IMR-90 (cell line): Measurements from ENCODE around the gene COG1. TPM values are rescaled to one million over a fixed set of nuclear protein-coding genes. Genes with fewer than 3 reads are reported as not detected.

Source experiments
- ATAC-seq: fragments of 200-7000 bp; cut with Tn5 transposase; 2 replicates; pipeline ENCODE4 v1.9.1; 2020; ENCODE audit warnings: low read depth, mild to moderate bottlenecking, moderate library complexity
- BruUV-seq: library from RNA; stranded (reverse); fragments of 400-500 nt; replicated peaks from 2 replicates; lab custom pipeline; 2021; lab: Mats Ljungman, UMichigan
- CTCF ChIA-PET: fragments of 300-600 bp; formaldehyde crosslinking; extraction: SDS; loops from one replicate; lab custom pipeline; 2021; ENCODE audit warnings: antibody characterized with exemption; lab: Yijun Ruan, JAX
- POLR2A ChIA-PET: fragments of 300-600 bp; sonication (Branson Sonifier 250); formaldehyde crosslinking; loops from one replicate; lab custom pipeline; 2022; ENCODE audit warnings: antibody characterized with exemption; ENCODE audit not compliant: unreplicated experiment; lab: Charles Lee
- DNase-seq: peaks from one replicate; pipeline ENCODE4 v3.0.0; 2013
- H2AFZ ChIP-seq: replicated peaks from 2 replicates; pipeline ENCODE3; 2013; ENCODE audit warnings: low read length, mild to moderate bottlenecking; ENCODE audit not compliant: poor library complexity
- H2AK5ac ChIP-seq: 2 replicates; pipeline ENCODE4 v1.6.1; 2013; ENCODE audit warnings: low read depth, low read length, inconsistent platforms
- H2AK9ac ChIP-seq: replicated peaks from 2 replicates; pipeline ENCODE3; 2013; ENCODE audit warnings: mild to moderate bottlenecking, low read depth, low read length, moderate library complexity; ENCODE audit not compliant: poor library complexity
- H2BK120ac ChIP-seq: 2 replicates; pipeline ENCODE4 v1.6.1; 2013; ENCODE audit warnings: low read depth, low read length, inconsistent platforms
- H2BK15ac ChIP-seq: 3 replicates; pipeline ENCODE4 v1.6.1; 2013; ENCODE audit warnings: low read depth, low read length, inconsistent platforms
- H2BK20ac ChIP-seq: 2 replicates; pipeline ENCODE4 v1.6.1; 2013; ENCODE audit warnings: low read depth, mild to moderate bottlenecking, inconsistent platforms, low read length, moderate library complexity
- H2BK5ac ChIP-seq: 2 replicates; pipeline ENCODE4 v1.6.1; 2013; ENCODE audit warnings: mild to moderate bottlenecking, low read depth, low read length, inconsistent platforms; ENCODE audit not compliant: poor library complexity, severe bottlenecking
- H3K14ac ChIP-seq: replicated peaks from 2 replicates; pipeline ENCODE4 v1.6.1; 2013; ENCODE audit warnings: low read depth, low read length, inconsistent platforms
- H3K18ac ChIP-seq: 2 replicates; pipeline ENCODE4 v1.6.1; 2013; ENCODE audit warnings: low read depth, low read length, control low read depth
- H3K23ac ChIP-seq: 2 replicates; pipeline ENCODE4 v1.6.1; 2013; ENCODE audit warnings: low read depth, low read length, inconsistent platforms
- H3K27ac ChIP-seq: 2 replicates; pipeline ENCODE4 v1.5.1; 2013; ENCODE audit warnings: mild to moderate bottlenecking, control low read depth, low read length; ENCODE audit not compliant: insufficient read depth
- H3K27me3 ChIP-seq: 2 replicates; pipeline ENCODE4 v1.6.1; 2013; ENCODE audit warnings: low read length; ENCODE audit not compliant: control insufficient read depth, insufficient read depth
- H3K36me3 ChIP-seq: 2 replicates; pipeline ENCODE4 v1.6.1; 2013; ENCODE audit warnings: low read length, mixed read lengths; ENCODE audit not compliant: control insufficient read depth, insufficient read depth
- H3K4ac ChIP-seq: 2 replicates; pipeline ENCODE4 v1.6.1; 2013; ENCODE audit warnings: low read depth, low read length, inconsistent platforms
- H3K4me1 ChIP-seq: 2 replicates; pipeline ENCODE4 v1.6.1; 2013; ENCODE audit warnings: low read length, mixed read lengths; ENCODE audit not compliant: control insufficient read depth, insufficient read depth
- H3K4me2 ChIP-seq: 2 replicates; pipeline ENCODE4 v1.6.1; 2013; ENCODE audit warnings: low read depth, mild to moderate bottlenecking, control low read depth, low read length, moderate library complexity
- H3K4me3 ChIP-seq: 2 replicates; pipeline ENCODE4 v1.5.1; 2013; ENCODE audit warnings: low read depth, mild to moderate bottlenecking, control low read depth, low read length, moderate library complexity; ENCODE audit not compliant: insufficient read depth
- H3K56ac ChIP-seq: 2 replicates; pipeline ENCODE4 v1.6.1; 2013; ENCODE audit warnings: low read length, inconsistent platforms; ENCODE audit not compliant: insufficient read depth; ENCODE audit errors: extremely low read depth
- H3K79me1 ChIP-seq, 2 experiments: 2 replicates each; pipeline ENCODE4 v1.6.1; 2013; ENCODE audit warnings: low read length in 2 of 2, inconsistent platforms in 1 of 2, low read depth in 1 of 2
- H3K9ac ChIP-seq: 2 replicates; pipeline ENCODE4 v1.6.1; 2013; ENCODE audit warnings: low read depth, low read length, control low read depth
- H3K9me1 ChIP-seq: 2 replicates; pipeline ENCODE4 v1.6.1; 2013; ENCODE audit warnings: low read length, inconsistent platforms; ENCODE audit not compliant: insufficient read depth
- H3K9me3 ChIP-seq: 2 replicates; pipeline ENCODE4 v1.6.1; 2013; ENCODE audit warnings: low read length; ENCODE audit not compliant: control insufficient read depth, insufficient read depth
- H4K20me1 ChIP-seq: 2 replicates; pipeline ENCODE4 v1.6.1; 2013; ENCODE audit warnings: low read length, inconsistent platforms; ENCODE audit not compliant: insufficient read depth
- H4K5ac ChIP-seq: 2 replicates; pipeline ENCODE4 v1.6.1; 2013; ENCODE audit warnings: mild to moderate bottlenecking, low read depth, low read length, control low read depth
- H4K8ac ChIP-seq, 2 experiments: 2 replicates each; pipeline ENCODE4 v1.6.1; 2013; ENCODE audit warnings: low read depth in 2 of 2, low read length in 2 of 2, control low read depth in 1 of 2, inconsistent platforms in 1 of 2
- H4K91ac ChIP-seq: 2 replicates; pipeline ENCODE4 v1.6.1; 2013; ENCODE audit warnings: low read depth, low read length, inconsistent platforms; ENCODE audit not compliant: insufficient read depth
- CEBPB ChIP-seq: IDR thresholded peaks from 2 replicates; pipeline ENCODE4 v1.6.1; 2012; ENCODE audit warnings: low read depth, low read length, improper control_type of control experiment
- CHD1 ChIP-seq: IDR thresholded peaks from 2 replicates; pipeline ENCODE4 v1.6.1; 2012; ENCODE audit warnings: low read depth, low read length, improper control_type of control experiment
- FOS ChIP-seq: fragments of 150-350 bp; IDR thresholded peaks from 2 replicates; pipeline ENCODE4 v1.6.1; 2016; ENCODE audit warnings: low read depth, low read length
- MAFK ChIP-seq: IDR thresholded peaks from 2 replicates; pipeline ENCODE4 v1.6.1; 2012; ENCODE audit warnings: low read depth, low read length, improper control_type of control experiment
- MAZ ChIP-seq: IDR thresholded peaks from 2 replicates; pipeline ENCODE4 v1.6.1; 2012; ENCODE audit warnings: low read depth, mild to moderate bottlenecking, low read length, improper control_type of control experiment, moderate library complexity, borderline replicate concordance
- MXI1 ChIP-seq: IDR thresholded peaks from 2 replicates; pipeline ENCODE4 v1.6.1; 2012; ENCODE audit warnings: low read depth, mild to moderate bottlenecking, low read length, moderate library complexity, borderline replicate concordance
- NFE2L2 ChIP-seq: fragments of 150-350 bp; IDR thresholded peaks from 2 replicates; pipeline ENCODE4 v1.6.1; 2016; ENCODE audit warnings: low read depth, mild to moderate bottlenecking, low read length
- POLR2A ChIP-seq: IDR thresholded peaks from 2 replicates; pipeline ENCODE4 v1.6.1; 2012; ENCODE audit warnings: mild to moderate bottlenecking, low read depth, low read length
- RAD21 ChIP-seq: IDR thresholded peaks from 2 replicates; pipeline ENCODE4 v1.6.1; 2012; ENCODE audit warnings: low read length, improper control_type of control experiment
- RCOR1 ChIP-seq: IDR thresholded peaks from 2 replicates; pipeline ENCODE4 v1.6.1; 2012; ENCODE audit warnings: mild to moderate bottlenecking, low read length, improper control_type of control experiment; ENCODE audit not compliant: insufficient replicate concordance
- RFX5 ChIP-seq: IDR thresholded peaks from 2 replicates; pipeline ENCODE4 v1.8.0; 2012; ENCODE audit warnings: low read depth, mild to moderate bottlenecking, low read length, moderate library complexity
- SMC3 ChIP-seq: fragments of 150-350 bp; IDR thresholded peaks from 2 replicates; pipeline ENCODE4 v1.6.1; 2016; ENCODE audit warnings: low read depth, mild to moderate bottlenecking, antibody characterized with exemption, low read length, moderate library complexity
- WGBS, 2 experiments: methylation state at CpG; one replicate each; pipeline versions ENCODE4 v1.1.5 to v1.1.7; 2013; ENCODE audit warnings: missing lambda C conversion rate in 2 of 2; ENCODE audit not compliant: insufficient read length in 1 of 2; ENCODE audit errors: extremely low coverage in 2 of 2; 5-methylcytosine and 5-hydroxymethylcytosine counted together
- dilution Hi-C: fragments of 300-500 bp; cut with HindIII; formaldehyde crosslinking; loops from one replicate; pipeline ENCODE4 v1.14.3; 2018; ENCODE audit warnings: low sequenced_read_pairs; ENCODE audit not compliant: unreplicated experiment
- in situ Hi-C: fragments of 300-500 bp; cut with MboI; formaldehyde crosslinking; loops from 3 replicates; pipeline ENCODE4 v1.14.3; 2019; ENCODE audit warnings: low sequenced_read_pairs, inconsistent platforms, mixed read lengths
- intact Hi-C: fragments of 100-400 bp; cut with micrococcal nuclease; formaldehyde crosslinking; loops from 2 replicates; pipeline ENCODE4 v1.10.0; 2022
- polyA plus RNA-seq, 3 experiments: library from polyadenylated mRNA; depleted of rRNA; stranded (reverse); fragments of >200 nt; gene quantifications; 2 replicates each; pipeline ENCODE4 v1.2.3, GENCODE V29; 2012; ENCODE audit warnings: low replicate concordance in 1 of 3
- total RNA-seq: library from RNA; depleted of rRNA; stranded (reverse); fragments of >200 nt; gene quantifications from 2 replicates; pipeline ENCODE4 v1.2.3, GENCODE V29; 2012
- TF ChIP-seq, protein P1 (sequence below): conservative IDR thresholded peaks from 2 replicates; pipeline ENCODE4 v1.5.1; 2012; ENCODE audit warnings: mild to moderate bottlenecking, low read depth, low read length, improper control_type of control experiment
- TF ChIP-seq, protein P2 (sequence below): fragments of 150-350 bp; IDR thresholded peaks from 2 replicates; pipeline ENCODE4 v1.6.1; 2017; ENCODE audit warnings: mild to moderate bottlenecking, antibody characterized with exemption, low read length, low read depth

The COG1 gene
- total and polyA plus RNA-seq, 2 of the 4 experiments (the other 2 are of a cell fraction) = 18.3 to 35.1 TPM

DNA sequence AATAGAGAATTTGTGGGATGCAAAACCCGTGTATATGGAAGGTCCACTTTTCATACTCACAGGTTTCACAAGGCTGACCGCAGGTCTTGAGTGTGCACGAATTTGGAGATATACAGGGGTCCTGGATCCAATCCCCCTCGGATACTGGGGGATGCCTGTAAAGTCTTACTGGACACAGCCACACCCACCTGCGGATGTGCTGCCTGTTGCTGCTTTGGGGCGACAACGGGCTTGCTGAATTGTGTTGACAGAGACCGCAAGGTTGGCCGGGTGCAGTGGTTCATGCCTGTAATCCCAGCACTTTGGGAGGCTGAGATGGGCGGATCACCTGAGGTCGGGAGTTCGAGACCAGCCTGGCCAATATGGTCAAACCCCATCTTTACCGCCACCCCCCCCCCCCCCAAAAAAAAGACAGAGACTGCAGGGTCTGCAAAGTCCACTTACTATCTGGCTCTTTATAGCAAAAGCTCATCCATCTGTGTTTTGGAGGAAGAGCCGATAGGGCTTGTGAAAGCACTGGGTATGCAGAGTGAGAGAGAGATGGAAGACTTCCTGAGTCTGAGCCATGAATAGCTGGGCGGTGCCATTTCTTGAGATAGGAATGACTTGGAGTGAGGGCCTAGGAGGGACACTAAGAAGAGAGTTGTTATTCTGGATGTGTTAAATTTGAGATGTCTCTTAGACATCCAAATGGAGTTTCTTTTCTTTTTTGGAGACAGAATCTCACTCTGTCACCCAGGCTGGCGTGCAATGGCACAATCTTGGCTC is 6.4 kb upstream of the COG1 start:
- no peak overlapping the region for H2AK9ac ChIP-seq
- WGBS, 2 experiments = 87% methylated on average over 9 of the region's 16 CpGs; no CpG with 5 or more reads in 1 of the 2 experiments
- no peak for ATAC-seq
- no peak for TF ChIP-seq NFE2L2
- no peak for TF ChIP-seq MAFK
- TF ChIP-seq RCOR1 = no peak
- no peak for TF ChIP-seq CEBPB
- TF ChIP-seq MAZ = no peak
- TF ChIP-seq CHD1 = no peak
- TF ChIP-seq RAD21 = no peak
- TF ChIP-seq, protein P1, sequence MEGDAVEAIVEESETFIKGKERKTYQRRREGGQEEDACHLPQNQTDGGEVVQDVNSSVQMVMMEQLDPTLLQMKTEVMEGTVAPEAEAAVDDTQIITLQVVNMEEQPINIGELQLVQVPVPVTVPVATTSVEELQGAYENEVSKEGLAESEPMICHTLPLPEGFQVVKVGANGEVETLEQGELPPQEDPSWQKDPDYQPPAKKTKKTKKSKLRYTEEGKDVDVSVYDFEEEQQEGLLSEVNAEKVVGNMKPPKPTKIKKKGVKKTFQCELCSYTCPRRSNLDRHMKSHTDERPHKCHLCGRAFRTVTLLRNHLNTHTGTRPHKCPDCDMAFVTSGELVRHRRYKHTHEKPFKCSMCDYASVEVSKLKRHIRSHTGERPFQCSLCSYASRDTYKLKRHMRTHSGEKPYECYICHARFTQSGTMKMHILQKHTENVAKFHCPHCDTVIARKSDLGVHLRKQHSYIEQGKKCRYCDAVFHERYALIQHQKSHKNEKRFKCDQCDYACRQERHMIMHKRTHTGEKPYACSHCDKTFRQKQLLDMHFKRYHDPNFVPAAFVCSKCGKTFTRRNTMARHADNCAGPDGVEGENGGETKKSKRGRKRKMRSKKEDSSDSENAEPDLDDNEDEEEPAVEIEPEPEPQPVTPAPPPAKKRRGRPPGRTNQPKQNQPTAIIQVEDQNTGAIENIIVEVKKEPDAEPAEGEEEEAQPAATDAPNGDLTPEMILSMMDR = no peak
- no peak for TF ChIP-seq RFX5
- TF ChIP-seq POLR2A = no peak
- TF ChIP-seq, protein P2, sequence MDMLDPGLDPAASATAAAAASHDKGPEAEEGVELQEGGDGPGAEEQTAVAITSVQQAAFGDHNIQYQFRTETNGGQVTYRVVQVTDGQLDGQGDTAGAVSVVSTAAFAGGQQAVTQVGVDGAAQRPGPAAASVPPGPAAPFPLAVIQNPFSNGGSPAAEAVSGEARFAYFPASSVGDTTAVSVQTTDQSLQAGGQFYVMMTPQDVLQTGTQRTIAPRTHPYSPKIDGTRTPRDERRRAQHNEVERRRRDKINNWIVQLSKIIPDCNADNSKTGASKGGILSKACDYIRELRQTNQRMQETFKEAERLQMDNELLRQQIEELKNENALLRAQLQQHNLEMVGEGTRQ = no peak
- TF ChIP-seq SMC3 = no peak
- no peak for TF ChIP-seq MXI1
- TF ChIP-seq FOS = no peak
- no peak overlapping the region for H2BK15ac ChIP-seq
- H3K4me1 ChIP-seq = no peaks in the 10 kb centered on the region; the same call in 1 of the 2 replicates
- H3K4me2 ChIP-seq = no peak overlapping the region
- H3K9me1 ChIP-seq = no peaks in the 10 kb centered on the region
- H2BK120ac ChIP-seq = no peak overlapping the region
- intact Hi-C loops (no loop called here), dilution Hi-C loops (no loop called here), in situ Hi-C loops (loop anchor here (5.0 to 10.0 kb wide), 3 partner anchors 199 to 622 kb away; no protein-coding TSS in a partner anchor)
- no peak overlapping the region for H3K14ac ChIP-seq
- H4K91ac ChIP-seq = no peak overlapping the region
- peaks cover 0 to 3% of the 10 kb centered on the region in 2 experiments; a peak in 1 of 4 replicates for H3K79me1 ChIP-seq
- ChIA-PET POLR2A (no interaction called here), CTCF (no interaction called here)
- BruUV-seq = no TSS peak
- no peak overlapping the region for H3K9ac ChIP-seq
- no peak overlapping the region for H3K18ac ChIP-seq
- H4K8ac ChIP-seq = no peak overlapping the region
- DNase-seq = no peak
- H3K27me3 ChIP-seq = no peaks in the 10 kb centered on the region
- no peak overlapping the region for H3K4me3 ChIP-seq
- no peak overlapping the region for H2BK5ac ChIP-seq
- no peak overlapping the region for H2AK5ac ChIP-seq
- no peak overlapping the region for H4K5ac ChIP-seq
- H3K23ac ChIP-seq = no peak overlapping the region
- H3K36me3 ChIP-seq = no peaks in the 10 kb centered on the region
- H3K9me3 ChIP-seq = no peaks in the 10 kb centered on the region
- no peak overlapping the region for H2BK20ac ChIP-seq
- no peaks in the 10 kb centered on the region for H4K20me1 ChIP-seq
- H2AFZ ChIP-seq = no peak overlapping the region
- no peak overlapping the region for H3K27ac ChIP-seq
- H3K4ac ChIP-seq = no peak overlapping the region
- H3K56ac ChIP-seq = no peak overlapping the region
